Measurements from ENCODE around the gene PPARG.
A peak's percentile ranks its signal among the peaks of the same experiment; 100 is the strongest.
"Not testable (repeated sequence)": the region's sequence is repeated elsewhere in the genome, so short reads cannot be mapped to it uniquely, and the experiment has no call there.

Gene PPARG

GRCh38 chr3:12270976-12271375, 17.9 kb upstream of the PPARG start:
- no peak for DNase-seq (ENCODE audit: low read depth in 1 of 2, low spot score in 1 of 2)
- no peak overlapping the region for H3K4me3 ChIP-seq (replicated peaks; ENCODE audit: insufficient read depth, low read length)
- no peak overlapping the region for H3K27ac ChIP-seq (replicated peaks)
- TF ChIP-seq POLR2AphosphoS5 (IDR thresholded peaks at IDR 0.05; ENCODE audit: low read depth) (no peak), GABPA (IDR thresholded peaks at IDR 0.05; ENCODE audit: low read depth) (no peak), REST (IDR thresholded peaks at IDR 0.05; ENCODE audit: insufficient replicate concordance, low read depth) (no peak)
- no peaks in the 10 kb centered on the region for H3K27me3 ChIP-seq (ENCODE audit: insufficient read depth, poor library complexity, severe bottlenecking)

- Histone ChIP-seq H3K4me3 (replicated peaks; ENCODE audit: insufficient read depth, low read length) (no peak overlapping the region), H3K27ac (replicated peaks) (no peak overlapping the region), H3K27me3 (ENCODE audit: insufficient read depth, poor library complexity, severe bottlenecking) (no peaks in the 10 kb centered on the region)
- DNase-seq (ENCODE audit: low read depth in 1 of 2, low spot score in 1 of 2) = no peak
- TF ChIP-seq REST (IDR thresholded peaks at IDR 0.05; ENCODE audit: insufficient replicate concordance, low read depth) (no peak), CTCF (IDR thresholded peaks at IDR 0.05; ENCODE audit: insufficient read depth, low read length) (no peak), GABPA (IDR thresholded peaks at IDR 0.05; ENCODE audit: low read depth) (no peak), SPI1 (IDR thresholded peaks at IDR 0.05; ENCODE audit: borderline replicate concordance, low read depth) (no peak), POLR2AphosphoS5 (IDR thresholded peaks at IDR 0.05; ENCODE audit: low read depth) (no peak)
Measured at GRCh38 chr3:12273045-12273695, 15.7 kb upstream of the PPARG start.

- Histone ChIP-seq H3K27ac (replicated peaks) (peak overlapping the region; percentile 14; the same call in 1 of the 2 replicates), H3K27me3 (ENCODE audit: insufficient read depth, poor library complexity, severe bottlenecking) (no peaks in the 10 kb centered on the region), H3K4me3 (replicated peaks; ENCODE audit: insufficient read depth, low read length) (no peak overlapping the region)
- peak in 1 of 2 experiments; percentile 37 for DNase-seq (ENCODE audit: low read depth in 1 of 2, low spot score in 1 of 2)
- TF ChIP-seq GABPA (IDR thresholded peaks at IDR 0.05; ENCODE audit: low read depth) = no peak
- TF ChIP-seq CTCF (IDR thresholded peaks at IDR 0.05; ENCODE audit: insufficient read depth, low read length) = no peak
- no peak for TF ChIP-seq POLR2AphosphoS5 (IDR thresholded peaks at IDR 0.05; ENCODE audit: low read depth)
- no peak for TF ChIP-seq SPI1 (IDR thresholded peaks at IDR 0.05; ENCODE audit: borderline replicate concordance, low read depth)
- TF ChIP-seq REST (IDR thresholded peaks at IDR 0.05; ENCODE audit: insufficient replicate concordance, low read depth) = no peak
Measured at GRCh38 chr3:12275974-12276650, 12.8 kb upstream of the PPARG start.

- H3K27ac ChIP-seq (replicated peaks); H3K4me3 ChIP-seq (replicated peaks; ENCODE audit: insufficient read depth, low read length); H3K27me3 ChIP-seq (ENCODE audit: insufficient read depth, poor library complexity, severe bottlenecking): not testable (repeated sequence)
- peak in 1 of 2 experiments; percentile 61 for DNase-seq (ENCODE audit: low read depth in 1 of 2, low spot score in 1 of 2)
Measured at GRCh38 chr3:12276827-12277226, 12.0 kb upstream of the PPARG start.
